Endothelial cell of umbilical vein (primary cell): Measurements from ENCODE around the gene TGFBR3. TPM values are rescaled to one million over a fixed set of nuclear protein-coding genes. Genes with fewer than 3 reads are reported as not detected.

ENCODE experiments used
- BruUV-seq: library from RNA; stranded (reverse); fragments of 400-500 nt; replicated peaks from 2 replicates; lab custom pipeline; 2021; lab: Mats Ljungman, UMichigan
- CTCF ChIA-PET: fragments of 300-600, 350-600 bp; sonication (Branson Sonifier 250); formaldehyde crosslinking; loops from one replicate; lab custom pipeline; 2021; ENCODE audit warnings: antibody characterized with exemption, inconsistent platforms; lab: Charles Lee
- POLR2A ChIA-PET: fragments of 300-600, 350-600 bp; sonication (Branson Sonifier 250); formaldehyde crosslinking; loops from one replicate; lab custom pipeline; 2021; ENCODE audit warnings: antibody characterized with exemption, inconsistent platforms; lab: Charles Lee
- DNase-seq: peaks from one replicate; pipeline ENCODE4 v3.0.0-alpha.2; 2011; ENCODE audit warnings: low read depth, low spot score
- FAIRE-seq: peaks from 2 replicates; lab custom pipeline; 2011; peaks lifted over from hg19 to GRCh38; lab: Jason Lieb, UNC
- H2AFZ ChIP-seq: 2 replicates; pipeline ENCODE4 v1.6.0; 2012; ENCODE audit warnings: low read depth, low read length, control low read depth, inconsistent platforms
- H3K27ac ChIP-seq: 2 replicates; pipeline ENCODE4 v1.5.1; 2011; ENCODE audit warnings: low read depth, mild to moderate bottlenecking, control low read depth, low read length, moderate library complexity; ENCODE audit not compliant: insufficient read depth
- H3K27me3 ChIP-seq, 2 experiments: 2 replicates each; pipeline versions ENCODE4 v1.6.0 to v1.6.1; 2011; ENCODE audit warnings: low read length in 2 of 2, mixed read lengths in 1 of 2; ENCODE audit not compliant: control insufficient read depth in 2 of 2, insufficient read depth in 2 of 2
- H3K36me3 ChIP-seq, 2 experiments: 2 replicates in 1 of 2; 3 replicates in 1 of 2; pipeline ENCODE4 v1.5.1; 2011; ENCODE audit warnings: low read length in 2 of 2, mild to moderate bottlenecking in 1 of 2, moderate library complexity in 1 of 2; ENCODE audit not compliant: control insufficient read depth in 2 of 2, insufficient read depth in 2 of 2; ENCODE audit errors: extremely low read depth in 1 of 2
- H3K4me1 ChIP-seq: 3 replicates; pipeline ENCODE4 v1.5.1; 2011; ENCODE audit warnings: mild to moderate bottlenecking, low read length; ENCODE audit not compliant: control insufficient read depth, insufficient read depth; ENCODE audit errors: extremely low read depth
- H3K4me2 ChIP-seq: 2 replicates; pipeline ENCODE4 v1.6.1; 2011; ENCODE audit warnings: low read length, control low read depth, mixed read lengths; ENCODE audit not compliant: insufficient read depth
- H3K4me3 ChIP-seq, 3 experiments: fragments of 200-600 bp in 1 of 3; sonication (generic), shearing (Covaris generic) in 1 of 3; replicated peaks in 1 of 3; 2 replicates each; pipeline ENCODE4 v1.5.1; 2011 to 2016; ENCODE audit warnings: control low read depth in 3 of 3, low read length in 3 of 3, mild to moderate bottlenecking in 2 of 3, inconsistent platforms in 1 of 3, low read depth in 1 of 3, moderate library complexity in 1 of 3; ENCODE audit not compliant: insufficient read depth in 1 of 3
- H3K79me2 ChIP-seq: 2 replicates; pipeline ENCODE4 v1.6.0; 2012; ENCODE audit warnings: low read length, inconsistent platforms; ENCODE audit not compliant: control insufficient read depth, insufficient read depth
- H3K9ac ChIP-seq: replicated peaks from 2 replicates; pipeline ENCODE3; 2011; ENCODE audit warnings: low read length, control low read depth; ENCODE audit not compliant: insufficient read depth; ENCODE audit errors: extremely low read depth
- H3K9me1 ChIP-seq: replicated peaks from 3 replicates; pipeline ENCODE4 v1.6.0; 2011; ENCODE audit warnings: mild to moderate bottlenecking, low read length; ENCODE audit not compliant: control insufficient read depth, insufficient read depth; ENCODE audit errors: extremely low read depth
- H3K9me3 ChIP-seq: replicated peaks from 2 replicates; pipeline ENCODE4 v1.5.1; 2012; ENCODE audit warnings: low read length, inconsistent platforms; ENCODE audit not compliant: control insufficient read depth, insufficient read depth
- H4K20me1 ChIP-seq: replicated peaks from 2 replicates; pipeline ENCODE3; 2011; ENCODE audit warnings: mild to moderate bottlenecking, low read length; ENCODE audit not compliant: control insufficient read depth, insufficient read depth; ENCODE audit errors: extremely low read depth
- CTCF ChIP-seq, 2 donors: IDR thresholded peaks; 1 replicate in 1 of 2; 2 replicates in 1 of 2; pipeline ENCODE4 v1.5.1; 2011; ENCODE audit warnings: low read length in 2 of 2, mild to moderate bottlenecking in 2 of 2, moderate library complexity in 2 of 2, control low read depth in 1 of 2, inconsistent platforms in 1 of 2, low read depth in 1 of 2; ENCODE audit not compliant: insufficient read depth in 1 of 2; ENCODE audit errors: extremely low read depth in 1 of 2
- EZH2 ChIP-seq: IDR thresholded peaks from 2 replicates; pipeline ENCODE4 v1.6.1; 2012; ENCODE audit warnings: borderline replicate concordance, low read depth, mild to moderate bottlenecking, moderate library complexity, low read length, inconsistent platforms; ENCODE audit not compliant: severe bottlenecking
- FOS ChIP-seq: IDR thresholded peaks from 2 replicates; pipeline ENCODE4 v1.6.1; 2011; ENCODE audit warnings: mild to moderate bottlenecking, low read length, moderate library complexity, borderline replicate concordance; ENCODE audit not compliant: insufficient read depth
- GATA2 ChIP-seq: IDR thresholded peaks from 2 replicates; pipeline ENCODE4 v1.7.0; 2011; ENCODE audit warnings: low read depth, mild to moderate bottlenecking, moderate library complexity, mixed read lengths, low read length; ENCODE audit not compliant: insufficient read length, insufficient read depth
- JUN ChIP-seq: IDR thresholded peaks from 2 replicates; pipeline ENCODE4 v1.6.1; 2011; ENCODE audit warnings: borderline replicate concordance, low read depth; ENCODE audit not compliant: insufficient read length, insufficient read depth
- MAX ChIP-seq: IDR thresholded peaks from 2 replicates; pipeline ENCODE4 v1.6.1; 2011; ENCODE audit not compliant: insufficient read depth, insufficient read length
- MYC ChIP-seq: IDR thresholded peaks from one replicate; pipeline ENCODE4 v1.6.1; 2011; ENCODE audit warnings: mild to moderate bottlenecking, low read depth, low read length
- POLR2A ChIP-seq: IDR thresholded peaks from 2 replicates; pipeline ENCODE4 v1.6.1; 2012; ENCODE audit warnings: low read depth, mild to moderate bottlenecking, control low read depth, low read length
- POLR2AphosphoS5 ChIP-seq: IDR thresholded peaks from 2 replicates; pipeline ENCODE4 v1.6.1; 2012; ENCODE audit warnings: low read depth, mild to moderate bottlenecking, control low read depth, low read length, moderate library complexity; ENCODE audit not compliant: insufficient read depth
- dilution Hi-C: fragments of 300-500 bp; cut with MboI; formaldehyde crosslinking; loops from one replicate; pipeline ENCODE4 v1.15.0; 2019; ENCODE audit warnings: low sequenced_read_pairs; ENCODE audit not compliant: extremely low pct_ligation_motif_present
- intact Hi-C: fragments of 100-400 bp; cut with micrococcal nuclease; formaldehyde crosslinking; loops from one replicate; pipeline ENCODE4 v1.10.0; 2022
- polyA plus RNA-seq, 4 experiments: library from polyadenylated mRNA; depleted of rRNA in 3 of 4; stranded (reverse) in 3 of 4; unstranded in 1 of 4; fragments of >200 nt; gene quantifications; 2 replicates each; pipeline versions ENCODE4 v1.2.1 to v1.2.3, GENCODE V29; 2011 to 2012; ENCODE audit warnings: missing spikeins in 1 of 4
- total RNA-seq: library from RNA; stranded (reverse); gene quantifications from 2 replicates; pipeline ENCODE4 v1.2.3, GENCODE V29; 2021

Gene TGFBR3
- total and polyA plus RNA-seq, 2 donors (not counting 3 experiments of a cell fraction or from before 2014, with no cell fraction given): 8.0 to 13.4 TPM

GRCh38 chr1:91672601-91673161 is 213.3 kb downstream of the TGFBR3 start:
- Histone ChIP-seq H3K27ac (no peak overlapping the region), H3K4me1 (no peaks in the 10 kb centered on the region), H3K36me3 (no peaks in the 10 kb centered on the region), H3K9me3 (no peaks in the 10 kb centered on the region), H3K27me3 (no peaks in the 10 kb centered on the region), H4K20me1 (no peaks in the 10 kb centered on the region), H3K9ac (no peak overlapping the region), H3K4me2 (no peak overlapping the region), H3K4me3 (no peak overlapping the region), H2AFZ (no peak overlapping the region), H3K79me2 (no peaks in the 10 kb centered on the region), H3K9me1 (no peaks in the 10 kb centered on the region)
- FAIRE-seq (peak; percentile 70), DNase-seq (peak; percentile 46)
- TF ChIP-seq GATA2: no peak
- TF ChIP-seq POLR2AphosphoS5: no peak
- TF ChIP-seq JUN: no peak
- no peak for TF ChIP-seq MYC
- no peak for TF ChIP-seq CTCF (IDR thresholded peaks at IDR 0.05; ENCODE audit: extremely low read depth in 1 of 2, insufficient read depth in 1 of 2, low read depth in 1 of 2, low read length in 2 of 2)
- TF ChIP-seq MAX: no peak
- no peak for TF ChIP-seq EZH2
- no peak for TF ChIP-seq POLR2A
- TF ChIP-seq FOS: no peak
- no TSS peak for BruUV-seq
- ChIA-PET CTCF (no interaction called here), POLR2A (no interaction called here)
- dilution Hi-C loops (no loop called here), intact Hi-C loops (no loop called here)
